NK-92 treated with Interleukin-12 subunit alpha and Interleukin-12 subunit beta, amount 100 ng/mL, for 24 hours (cell line): Measurements from ENCODE around the gene RAB5B.
A peak's percentile ranks its signal among the peaks of the same experiment; 100 is the strongest.
"Not testable (repeated sequence)": the region's sequence is repeated elsewhere in the genome, so short reads cannot be mapped to it uniquely, and the experiment has no call there.

Experiments
- DNase-seq: peaks from one replicate; lab custom pipeline; 2025; lab: John Stamatoyannopoulos, UW

RAB5B gene

DNA sequence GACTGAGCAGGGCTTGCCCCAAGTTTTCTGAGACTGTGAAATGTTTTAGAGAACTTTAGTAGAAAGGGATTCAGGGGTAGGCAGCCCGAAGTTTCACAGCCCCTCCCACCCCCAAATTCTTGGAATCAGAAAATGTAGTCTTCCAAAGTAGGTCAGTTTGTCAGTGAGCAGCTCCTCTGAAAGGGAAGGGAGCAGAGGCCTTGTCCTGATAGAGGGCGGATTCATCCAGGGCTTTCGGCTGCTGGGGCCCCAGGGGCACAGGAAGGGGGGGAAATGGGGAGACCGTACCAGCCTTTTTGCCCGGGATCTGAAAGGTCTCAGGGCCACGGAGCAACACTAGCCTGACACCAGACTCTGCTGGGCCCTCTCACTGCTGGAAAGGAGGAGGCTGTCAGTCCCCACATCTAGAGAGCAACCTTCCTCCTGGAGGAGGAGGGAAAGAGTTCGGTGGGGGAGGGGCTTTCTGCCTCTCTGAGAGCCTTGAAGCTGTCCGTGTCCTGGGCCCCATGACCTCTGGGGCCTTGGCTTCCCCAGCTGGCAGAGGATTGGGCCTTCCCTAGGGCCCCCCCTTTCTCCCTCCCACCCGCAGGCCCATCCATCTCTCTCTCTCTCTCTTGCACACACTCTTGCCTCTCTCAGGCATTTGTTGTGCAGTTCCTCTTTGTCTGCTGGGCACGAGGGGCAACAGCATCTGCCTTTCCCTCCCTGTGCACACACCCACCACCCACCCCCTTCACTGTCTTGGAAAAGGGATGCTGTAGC, 46.7 kb downstream of the RAB5B start, which contains the start of gene IKZF4:
IKZF4 (plus strand) TSS at position 621 of the 762 bp plus-strand sequence. CDS start 451 bp downstream, outside the sequence.
- no peak for DNase-seq

DNA sequence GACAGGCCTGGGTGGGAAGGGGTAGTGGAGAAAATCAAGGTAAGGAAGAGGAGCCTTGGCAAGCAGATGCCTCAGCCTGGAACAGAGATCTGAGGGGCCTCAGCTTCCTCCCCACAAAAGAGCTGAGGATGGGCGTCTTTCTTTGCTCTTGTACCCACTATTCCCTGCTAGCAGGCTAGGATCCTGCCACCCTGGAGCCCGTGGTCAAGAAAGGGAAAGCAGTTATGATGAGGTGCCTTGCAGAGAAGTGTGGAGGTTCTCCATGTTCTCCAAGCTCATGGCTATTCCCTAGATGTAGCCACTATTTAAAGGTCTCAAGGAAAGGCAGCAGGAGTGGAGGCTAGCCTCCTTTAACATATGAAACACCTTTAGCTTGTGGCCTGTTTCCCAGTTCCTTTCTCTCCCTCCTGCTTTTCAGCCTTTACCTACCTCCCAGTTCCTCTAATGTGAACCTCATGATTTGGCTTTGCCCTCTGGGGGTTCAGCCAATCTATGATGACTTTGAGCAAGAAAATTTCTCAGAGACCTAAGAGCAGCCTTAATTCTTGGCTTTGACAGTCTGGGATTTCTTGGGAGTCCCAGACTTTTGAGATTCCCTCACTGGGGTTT, 48.1 kb downstream of the RAB5B start:
- no peak for DNase-seq

DNA sequence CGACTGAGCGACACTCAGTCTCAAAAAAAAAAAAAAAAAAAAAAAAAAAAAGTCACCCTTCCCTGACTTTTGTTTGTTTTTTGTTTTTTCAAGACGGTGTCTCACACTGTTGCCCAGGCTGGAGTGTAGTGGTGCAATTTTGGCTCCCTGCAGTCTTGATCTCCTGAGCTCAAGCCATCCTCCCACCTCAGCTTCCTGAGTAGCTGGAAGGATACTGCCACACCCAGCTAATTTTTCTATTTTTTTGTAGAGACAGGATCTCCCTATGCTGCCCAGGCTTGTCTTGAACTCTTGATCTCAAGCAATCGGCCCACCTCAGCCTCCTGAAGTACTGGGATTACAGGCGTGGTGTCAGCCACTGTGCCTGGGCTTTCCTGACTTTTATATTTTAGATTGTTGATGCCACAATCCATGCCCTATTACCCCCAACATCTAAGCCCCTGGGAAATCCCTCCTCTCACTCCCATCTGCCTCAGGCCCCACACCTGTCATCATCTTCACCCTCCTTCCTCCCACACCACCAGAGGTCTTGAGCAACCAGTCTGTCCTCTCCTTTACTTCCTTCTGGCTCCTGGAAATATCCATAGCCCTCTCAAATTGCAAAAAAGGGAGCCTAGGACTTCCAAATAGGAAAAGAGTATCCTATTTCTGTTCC, 54.8 kb downstream of the RAB5B start:
- no peak for DNase-seq

DNA sequence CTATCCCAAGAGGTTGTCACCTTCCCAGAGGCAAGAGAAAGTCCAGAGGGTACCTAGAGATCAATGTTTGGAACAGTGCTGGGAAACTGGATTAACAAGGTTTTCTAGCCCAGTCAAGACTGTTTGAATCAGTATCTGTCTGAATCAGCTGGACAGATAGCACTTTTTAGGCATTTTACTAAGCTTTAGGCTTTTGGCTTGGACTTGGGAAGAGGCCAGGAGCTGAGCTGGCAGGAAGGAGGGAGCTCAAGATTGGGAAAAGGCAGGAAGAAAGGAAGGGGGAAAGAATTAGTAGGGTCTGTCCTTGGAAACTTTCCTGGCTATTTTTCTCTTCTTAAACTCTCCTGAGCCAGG, 55.3 kb downstream of the RAB5B start:
- DNase-seq, result no peak

DNA sequence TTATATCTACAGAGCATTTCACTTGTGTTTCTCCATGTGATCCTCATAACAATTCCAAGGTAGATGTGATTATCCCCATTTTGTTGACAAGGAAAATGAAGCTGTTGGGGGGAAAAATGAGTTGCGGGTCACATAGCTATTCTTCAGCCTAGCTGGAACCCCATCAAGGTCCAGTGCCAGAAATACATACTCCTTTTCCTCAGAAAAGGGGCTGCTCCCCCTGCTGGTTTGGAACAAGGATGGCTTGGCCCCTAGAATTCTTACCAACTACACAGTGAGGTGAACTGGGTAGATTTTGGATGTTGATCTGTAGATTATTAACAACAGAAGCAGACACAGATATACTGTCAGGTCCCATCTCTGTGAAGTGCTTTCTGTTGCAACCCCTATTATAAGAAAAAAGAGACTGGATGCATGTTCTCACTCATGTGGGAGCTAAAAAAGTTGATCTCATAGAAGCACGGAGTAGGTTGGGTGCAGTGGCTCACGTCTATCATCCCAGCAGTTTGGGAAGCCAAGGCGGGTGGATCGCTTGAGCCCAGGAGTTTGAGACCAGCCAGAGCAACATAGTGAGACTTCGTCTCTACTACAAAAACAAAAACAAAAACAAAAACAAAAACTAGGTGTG, 55.9 kb downstream of the RAB5B start:
- no peak for DNase-seq

DNA sequence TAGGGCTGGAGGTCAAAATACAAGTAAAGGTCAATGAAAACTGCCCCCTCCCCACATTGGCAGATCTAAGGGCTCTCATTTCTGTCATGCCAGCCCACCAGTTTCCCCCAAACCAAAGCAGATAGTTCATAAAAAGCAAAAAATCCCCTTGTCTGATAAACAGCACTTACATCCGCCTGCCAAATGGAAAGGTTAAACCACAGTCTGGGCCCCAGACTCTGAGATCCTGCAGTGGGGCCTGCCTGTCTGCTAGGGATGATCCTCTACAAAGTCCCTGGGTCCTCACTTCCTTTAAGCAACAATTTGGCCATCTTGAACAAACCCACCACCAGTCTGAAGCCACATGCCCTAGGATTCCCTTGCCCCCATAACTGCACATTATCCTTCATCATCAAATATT, 58.1 kb downstream of the RAB5B start:
- no peak for DNase-seq

DNA sequence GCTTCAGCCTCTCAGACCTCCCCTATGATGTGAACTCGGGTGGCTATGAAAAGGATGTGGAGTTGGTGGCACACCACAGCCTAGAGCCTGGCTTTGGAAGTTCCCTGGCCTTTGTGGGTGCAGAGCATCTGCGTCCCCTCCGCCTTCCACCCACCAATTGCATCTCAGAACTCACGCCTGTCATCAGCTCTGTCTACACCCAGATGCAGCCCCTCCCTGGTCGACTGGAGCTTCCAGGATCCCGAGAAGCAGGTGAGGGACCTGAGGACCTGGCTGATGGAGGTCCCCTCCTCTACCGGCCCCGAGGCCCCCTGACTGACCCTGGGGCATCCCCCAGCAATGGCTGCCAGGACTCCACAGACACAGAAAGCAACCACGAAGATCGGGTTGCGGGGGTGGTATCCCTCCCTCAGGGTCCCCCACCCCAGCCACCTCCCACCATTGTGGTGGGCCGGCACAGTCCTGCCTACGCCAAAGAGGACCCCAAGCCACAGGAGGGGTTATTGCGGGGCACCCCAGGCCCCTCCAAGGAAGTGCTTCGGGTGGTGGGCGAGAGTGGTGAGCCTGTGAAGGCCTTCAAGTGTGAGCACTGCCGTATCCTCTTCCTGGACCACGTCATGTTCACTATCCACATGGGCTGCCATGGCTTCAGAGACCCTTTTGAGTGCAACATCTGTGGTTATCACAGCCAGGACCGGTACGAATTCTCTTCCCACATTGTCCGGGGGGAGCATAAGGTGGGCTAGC, 60.9 kb downstream of the RAB5B start:
- no peak for DNase-seq

DNA sequence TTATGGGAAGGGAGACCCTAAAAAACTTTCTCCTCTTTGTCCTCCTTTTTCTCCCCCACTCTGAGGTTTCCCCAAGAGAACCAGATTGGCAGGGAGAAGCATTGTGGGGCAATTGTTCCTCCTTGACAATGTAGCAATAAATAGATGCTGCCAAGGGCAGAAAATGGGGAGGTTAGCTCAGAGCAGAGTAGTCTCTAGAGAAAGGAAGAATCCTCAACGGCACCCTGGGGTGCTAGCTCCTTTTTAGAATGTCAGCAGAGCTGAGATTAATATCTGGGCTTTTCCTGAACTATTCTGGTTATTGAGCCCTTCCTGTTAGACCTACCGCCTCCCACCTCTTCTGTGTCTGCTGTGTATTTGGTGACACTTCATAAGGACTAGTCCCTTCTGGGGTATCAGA, 63.3 kb downstream of the RAB5B start:
- DNase-seq, result no peak

DNA sequence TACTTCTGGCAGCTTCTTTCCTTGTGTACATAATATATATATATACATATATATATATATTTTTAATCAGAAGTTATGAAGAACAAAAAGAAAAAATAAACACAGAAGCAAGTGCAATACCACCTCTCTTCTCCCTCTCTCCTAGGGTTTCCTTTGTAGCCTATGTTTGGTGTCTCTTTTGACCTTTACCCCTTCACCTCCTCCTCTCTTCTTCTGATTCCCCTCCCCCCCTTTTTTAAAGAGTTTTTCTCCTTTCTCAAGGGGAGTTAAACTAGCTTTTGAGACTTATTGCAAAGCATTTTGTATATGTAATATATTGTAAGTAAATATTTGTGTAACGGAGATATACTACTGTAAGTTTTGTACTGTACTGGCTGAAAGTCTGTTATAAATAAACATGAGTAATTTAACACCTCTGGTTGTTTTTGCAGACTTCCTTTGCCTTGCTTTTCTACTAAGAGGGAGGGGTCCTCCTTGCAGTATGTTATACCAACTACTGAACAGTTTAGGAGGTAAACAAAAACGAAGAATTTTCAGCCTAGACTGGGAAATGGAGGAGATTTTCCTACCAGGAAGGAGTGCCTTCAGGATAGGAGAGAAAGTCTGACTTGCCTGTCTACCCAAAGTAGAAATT, 64.3 kb downstream of the RAB5B start:
- no peak for DNase-seq

DNA sequence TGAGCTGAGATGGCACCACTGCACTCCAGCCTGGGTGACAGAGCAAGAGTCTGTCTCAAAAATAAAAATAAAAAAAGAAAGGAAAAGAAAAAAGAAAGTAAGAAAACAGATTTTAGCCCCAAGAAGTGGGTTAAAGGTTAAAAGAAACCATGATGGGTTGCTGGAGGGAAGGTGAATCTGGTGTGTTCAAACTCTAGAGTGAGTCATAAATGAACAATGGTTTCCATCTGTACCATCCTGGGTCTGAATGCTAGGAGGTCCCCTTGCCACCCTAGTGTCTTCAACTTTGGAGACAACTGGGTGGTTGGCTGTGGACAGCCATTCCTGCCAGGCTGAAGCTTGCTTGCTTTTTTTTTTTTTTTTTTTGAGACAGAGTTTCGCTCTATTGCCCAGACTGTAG, 66.3 kb downstream of the RAB5B start:
- no peak for DNase-seq

DNA sequence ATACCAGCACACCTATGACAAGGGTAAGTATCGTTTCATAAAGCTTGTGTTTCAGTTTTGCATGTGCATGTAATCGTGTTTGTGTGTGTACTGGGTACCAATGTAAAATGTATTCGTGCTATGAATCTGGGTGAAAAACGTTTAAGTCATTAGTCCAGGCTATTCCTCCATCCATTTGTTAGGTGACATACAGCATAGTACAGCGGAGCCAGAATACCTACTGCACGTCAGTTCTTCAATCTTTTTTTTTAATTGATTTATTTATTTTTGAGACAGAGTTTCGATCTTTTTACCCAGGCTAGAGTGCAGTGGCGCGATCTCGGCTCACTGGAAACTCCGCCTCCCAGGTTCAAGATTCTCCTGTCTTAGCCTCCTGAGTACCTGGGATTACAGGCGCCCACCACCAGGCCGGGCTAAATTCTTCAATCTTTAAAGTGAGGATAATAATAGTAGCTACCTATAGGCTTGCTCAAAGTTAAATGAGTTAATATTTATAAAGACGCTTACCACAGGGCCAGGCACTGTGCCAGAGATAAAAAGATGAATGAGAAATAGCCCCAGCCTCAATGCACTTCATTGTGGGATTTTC, 67.2 kb downstream of the RAB5B start:
- DNase-seq, result no peak

DNA sequence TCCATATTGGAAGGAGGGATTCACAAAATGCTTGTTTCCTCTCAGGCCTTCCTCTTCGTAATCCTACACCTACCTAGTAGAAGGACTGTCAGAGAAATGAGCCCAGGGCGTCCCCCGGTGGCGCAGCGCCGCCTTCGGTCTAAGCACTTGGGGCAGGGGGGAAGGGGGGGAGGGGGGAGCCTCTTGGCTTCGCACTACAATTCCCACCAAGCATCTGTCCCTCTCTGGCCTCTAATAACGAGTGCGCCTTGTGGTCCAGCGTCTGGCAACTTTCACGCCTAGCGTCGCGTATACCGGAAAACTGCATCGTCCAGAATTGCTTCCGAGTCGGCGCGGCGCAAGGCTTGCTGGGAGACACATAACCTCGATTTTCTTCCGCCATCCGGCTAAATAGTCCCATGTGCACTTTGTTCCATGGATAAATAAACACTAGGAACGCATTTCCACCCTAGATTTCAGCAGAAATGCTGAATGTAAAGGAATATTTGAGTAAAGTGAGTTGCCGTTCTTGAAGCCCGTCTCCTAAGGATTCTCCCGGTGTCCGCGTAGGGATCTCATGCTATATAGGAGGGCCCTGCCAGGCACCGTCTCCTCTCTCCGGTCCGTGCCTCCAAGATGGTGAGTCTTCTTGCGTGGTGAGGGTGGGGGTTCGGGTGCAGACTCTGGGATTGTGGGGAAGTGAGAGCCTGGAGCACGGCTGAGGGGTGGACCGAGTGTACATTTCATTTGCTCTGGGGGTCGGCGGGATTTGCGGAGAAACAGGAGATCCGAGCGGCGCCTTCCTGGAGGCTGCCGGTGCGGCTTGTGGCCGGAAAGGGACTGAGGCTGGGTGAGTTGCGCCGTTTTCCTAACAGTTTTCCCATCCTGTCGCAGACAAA, 67.9 kb downstream of the RAB5B start, which contains the start of gene RPS26:
RPS26 (plus strand) TSS at position 367 of the 878 bp plus-strand sequence; CDS start at position 616, 249 bp downstream.
- DNase-seq, result peak; percentile 86

DNA sequence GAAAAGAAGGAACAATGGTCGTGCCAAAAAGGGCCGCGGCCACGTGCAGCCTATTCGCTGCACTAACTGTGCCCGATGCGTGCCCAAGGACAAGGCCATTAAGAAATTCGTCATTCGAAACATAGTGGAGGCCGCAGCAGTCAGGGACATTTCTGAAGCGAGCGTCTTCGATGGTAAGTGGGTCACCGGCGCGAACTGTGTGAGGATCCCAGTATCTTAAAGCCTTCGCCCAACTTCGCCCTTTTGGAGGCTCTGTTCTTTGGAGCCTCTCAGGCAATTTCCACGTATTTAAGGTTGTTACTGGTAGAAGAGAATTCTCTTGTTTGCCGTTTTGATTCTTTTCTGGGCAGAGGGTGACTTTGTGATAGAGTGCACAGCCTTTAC, 68.5 kb downstream of the RAB5B start:
- DNase-seq, result not testable (repeated sequence)

DNA sequence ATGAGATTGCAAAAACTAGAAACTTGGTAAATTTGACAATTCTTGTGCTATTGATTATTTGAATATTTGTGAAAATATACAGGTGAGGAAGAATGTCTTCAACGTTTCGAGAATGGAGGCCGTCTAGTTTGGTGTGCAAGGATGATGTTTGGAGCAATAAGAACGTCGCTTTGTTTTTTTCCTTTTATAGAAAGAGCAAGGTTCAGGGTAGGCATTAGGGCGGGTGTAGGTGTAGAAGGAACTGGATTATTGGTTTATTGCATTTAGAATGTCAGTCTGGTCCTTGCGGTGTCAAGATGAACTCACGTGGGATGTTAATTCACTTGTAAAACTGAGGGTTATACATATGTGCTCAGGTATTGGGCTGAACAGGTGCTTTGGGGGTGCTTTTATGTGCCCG, 69.0 kb downstream of the RAB5B start:
- no peak for DNase-seq
